Keratinocyte (primary cell): ENCODE results near the gene ATP1B2. TPM values are rescaled to one million over a fixed set of nuclear protein-coding genes. Genes with fewer than 3 reads are reported as not detected.

Experiments
- DNase-seq: peaks from one replicate; pipeline ENCODE4 v3.0.0-alpha.2; 2011; ENCODE audit warnings: low read depth, missing footprints, low spot score
- FAIRE-seq: peaks from 2 replicates; lab custom pipeline; 2011; peaks lifted over from hg19 to GRCh38; lab: Jason Lieb, UNC
- H2AFZ ChIP-seq: 2 replicates; pipeline ENCODE4 v1.6.0; 2012; ENCODE audit warnings: low read length, control low read depth, inconsistent platforms; ENCODE audit not compliant: control insufficient read depth
- H3K27ac ChIP-seq: 2 replicates; pipeline ENCODE4 v1.5.1; 2011; ENCODE audit warnings: low read length; ENCODE audit not compliant: control insufficient read depth, insufficient read depth
- H3K27me3 ChIP-seq: 3 replicates; pipeline ENCODE4 v1.6.0; 2011; ENCODE audit warnings: low read length; ENCODE audit not compliant: control insufficient read depth, insufficient read depth; ENCODE audit errors: extremely low read depth
- H3K36me3 ChIP-seq, 2 experiments: 2 replicates in 1 of 2; 3 replicates in 1 of 2; pipeline ENCODE4 v1.5.1; 2011; ENCODE audit warnings: low read length in 2 of 2, mild to moderate bottlenecking in 1 of 2; ENCODE audit not compliant: control insufficient read depth in 2 of 2, insufficient read depth in 2 of 2; ENCODE audit errors: extremely low read depth in 1 of 2
- H3K4me1 ChIP-seq: 3 replicates; pipeline ENCODE4 v1.5.1; 2011; ENCODE audit warnings: low read length; ENCODE audit not compliant: control insufficient read depth, insufficient read depth; ENCODE audit errors: extremely low read depth
- H3K4me2 ChIP-seq: 3 replicates; pipeline ENCODE4 v1.6.0; 2011; ENCODE audit warnings: low read depth, low read length; ENCODE audit not compliant: control insufficient read depth, insufficient read depth; ENCODE audit errors: extremely low read depth
- H3K4me3 ChIP-seq, 3 experiments: fragments of 200-600 bp in 1 of 3; sonication (generic) in 1 of 3; 2 replicates in 2 of 3; 3 replicates in 1 of 3; pipeline ENCODE4 v1.5.1; 2011 to 2016; ENCODE audit warnings: low read length in 3 of 3, mild to moderate bottlenecking in 3 of 3, control low read depth in 2 of 3, inconsistent platforms in 1 of 3, low read depth in 1 of 3, mixed read lengths in 1 of 3, mixed run types in 1 of 3, moderate library complexity in 1 of 3; ENCODE audit not compliant: control insufficient read depth in 2 of 3, insufficient read depth in 2 of 3; ENCODE audit errors: extremely low read depth in 1 of 3
- H3K79me2 ChIP-seq: 2 replicates; pipeline ENCODE4 v1.6.0; 2012; ENCODE audit warnings: low read length; ENCODE audit not compliant: control insufficient read depth, insufficient read depth
- H3K9ac ChIP-seq: 3 replicates; pipeline ENCODE4 v1.6.0; 2011; ENCODE audit warnings: low read length; ENCODE audit not compliant: control insufficient read depth, insufficient read depth; ENCODE audit errors: extremely low read depth
- H3K9me1 ChIP-seq: 3 replicates; pipeline ENCODE4 v1.6.0; 2011; ENCODE audit warnings: low read length; ENCODE audit not compliant: control insufficient read depth, insufficient read depth; ENCODE audit errors: extremely low read depth
- H3K9me3 ChIP-seq: 2 replicates; pipeline ENCODE4 v1.5.1; 2012; ENCODE audit warnings: low read depth, low read length; ENCODE audit not compliant: control insufficient read depth
- H4K20me1 ChIP-seq: 3 replicates; pipeline ENCODE4 v1.6.0; 2011; ENCODE audit warnings: low read length; ENCODE audit not compliant: control insufficient read depth, insufficient read depth; ENCODE audit errors: extremely low read depth
- EZH2 ChIP-seq: IDR thresholded peaks from one replicate; pipeline ENCODE4 v1.6.1; 2012; ENCODE audit warnings: inconsistent platforms, mild to moderate bottlenecking, low read length, moderate library complexity
- dilution Hi-C: fragments of 300-500 bp; cut with MboI; formaldehyde crosslinking; loops from one replicate; pipeline ENCODE4 v1.7.0; 2020; ENCODE audit warnings: low sequenced_read_pairs; ENCODE audit not compliant: extremely low pct_ligation_motif_present
- polyA plus RNA-seq, 5 experiments: library from polyadenylated mRNA; depleted of rRNA in 3 of 5; stranded (reverse) in 3 of 5; stranded (forward) in 1 of 5; unstranded in 1 of 5; fragments of >200 nt; gene quantifications; 1 replicate in 1 of 5; 2 replicates in 3 of 5; 3 replicates in 1 of 5; pipeline versions ENCODE4 v1.2.1 to v1.2.3, GENCODE V29; 2011 to 2012; ENCODE audit warnings: missing spikeins in 2 of 5, low read depth in 1 of 5, low replicate concordance in 1 of 5
- TF ChIP-seq, protein P1 (sequence below), 3 experiments: IDR thresholded peaks in 1 of 3; conservative IDR thresholded peaks in 1 of 3; optimal IDR thresholded peaks in 1 of 3; 2 replicates in 2 of 3; 3 replicates in 1 of 3; pipeline versions ENCODE3 to v1.5.1; 2011; ENCODE audit warnings: low read length in 3 of 3, mild to moderate bottlenecking in 3 of 3, moderate library complexity in 2 of 3, control low read depth in 1 of 3, inconsistent platforms in 1 of 3; ENCODE audit not compliant: insufficient read depth in 2 of 3; ENCODE audit errors: extremely low read depth in 1 of 3

ATP1B2 gene
- polyA plus RNA-seq, 1 donor (not counting 4 experiments of a cell fraction or from before 2014, with no cell fraction given) = not detected

DNA sequence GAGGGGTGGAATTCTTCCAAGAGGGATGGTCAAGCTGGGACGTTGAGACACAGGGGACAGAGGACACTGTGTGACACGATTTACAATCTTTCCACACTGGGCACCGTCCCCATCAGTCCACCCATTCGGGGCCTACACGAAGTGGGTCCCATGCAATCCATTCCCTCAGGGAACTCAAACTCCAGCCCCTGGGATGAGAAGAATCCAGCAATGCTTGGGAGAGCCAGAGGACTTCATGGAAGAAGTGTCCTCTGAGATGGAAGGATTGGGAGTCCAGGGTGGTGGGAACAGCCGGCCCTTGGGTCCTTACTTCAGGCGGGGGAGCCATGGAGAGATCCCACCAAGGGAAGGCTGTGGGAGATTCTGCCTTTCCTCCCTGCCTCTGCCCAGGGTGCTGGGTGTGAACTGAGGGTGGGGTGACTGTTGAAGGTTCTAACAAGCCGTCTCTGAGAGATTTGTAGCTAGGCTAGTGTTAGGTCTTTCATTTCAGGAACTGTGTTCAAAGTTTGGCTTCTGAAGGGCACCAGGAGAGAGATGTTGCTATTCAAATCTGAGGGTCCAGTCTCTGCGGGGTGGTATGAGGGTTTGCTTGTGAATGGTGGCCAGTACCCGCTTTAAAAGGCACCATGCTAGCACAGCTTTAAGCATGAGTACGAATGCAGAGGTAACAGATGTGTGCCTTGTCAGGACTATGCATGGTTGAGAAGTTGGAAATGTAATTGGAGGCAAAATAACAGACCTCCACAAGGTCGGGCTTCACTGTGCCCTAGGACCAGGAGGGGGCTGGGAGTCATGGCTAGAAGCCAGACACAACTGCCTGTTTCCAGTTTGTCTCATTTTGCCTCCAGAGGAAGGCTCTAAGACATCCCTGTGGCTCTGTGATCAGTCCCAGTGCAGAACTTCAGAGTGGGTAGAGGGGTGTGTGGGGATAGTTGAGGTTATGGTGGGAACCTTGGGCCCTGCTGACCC, 1.9 kb downstream of the ATP1B2 start:
- Histone ChIP-seq H3K27ac (no peak overlapping the region), H3K27me3 (peaks cover 45% of the 10 kb centered on the region)
- no peak for FAIRE-seq

DNA sequence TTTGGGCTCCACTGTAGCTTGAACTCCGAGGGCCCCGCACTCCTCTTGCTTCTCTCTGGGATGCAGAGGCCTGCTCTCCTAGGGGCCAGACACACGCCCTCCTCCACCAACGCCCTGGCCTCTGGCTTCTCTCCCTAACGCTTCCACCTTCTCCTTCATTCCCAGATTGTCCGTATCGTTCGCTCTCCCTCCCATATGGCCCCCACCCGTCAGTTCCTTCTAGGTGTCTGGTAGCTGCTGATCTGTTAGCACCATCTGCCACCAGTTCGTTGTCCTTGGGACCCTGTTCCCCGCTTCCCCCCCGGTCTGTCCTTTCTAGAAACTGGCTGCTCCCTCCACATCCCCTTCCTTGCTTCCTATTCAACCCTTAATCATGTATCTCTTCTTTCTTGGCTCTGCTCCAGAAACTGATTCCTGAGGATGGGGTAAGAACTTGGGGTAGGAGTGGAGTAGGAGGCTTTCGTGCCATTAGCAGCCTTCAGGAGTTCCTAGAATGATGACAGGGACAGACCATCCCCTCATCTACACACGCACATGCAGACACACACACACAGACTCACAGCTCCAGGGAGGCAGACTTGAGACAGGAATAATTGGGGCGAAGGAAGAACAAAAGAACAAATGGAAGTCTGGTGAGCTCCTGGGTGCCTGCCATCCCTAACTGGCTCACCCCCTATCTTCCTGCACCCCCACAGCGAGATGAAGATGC, 4.3 kb downstream of the ATP1B2 start:
- H3K4me3 ChIP-seq = no peak overlapping the region
- FAIRE-seq (no peak), DNase-seq (no peak)
- H3K27ac ChIP-seq = no peak overlapping the region
- no peaks in the 10 kb centered on the region for H3K9me1 ChIP-seq
- TF ChIP-seq, protein P1, sequence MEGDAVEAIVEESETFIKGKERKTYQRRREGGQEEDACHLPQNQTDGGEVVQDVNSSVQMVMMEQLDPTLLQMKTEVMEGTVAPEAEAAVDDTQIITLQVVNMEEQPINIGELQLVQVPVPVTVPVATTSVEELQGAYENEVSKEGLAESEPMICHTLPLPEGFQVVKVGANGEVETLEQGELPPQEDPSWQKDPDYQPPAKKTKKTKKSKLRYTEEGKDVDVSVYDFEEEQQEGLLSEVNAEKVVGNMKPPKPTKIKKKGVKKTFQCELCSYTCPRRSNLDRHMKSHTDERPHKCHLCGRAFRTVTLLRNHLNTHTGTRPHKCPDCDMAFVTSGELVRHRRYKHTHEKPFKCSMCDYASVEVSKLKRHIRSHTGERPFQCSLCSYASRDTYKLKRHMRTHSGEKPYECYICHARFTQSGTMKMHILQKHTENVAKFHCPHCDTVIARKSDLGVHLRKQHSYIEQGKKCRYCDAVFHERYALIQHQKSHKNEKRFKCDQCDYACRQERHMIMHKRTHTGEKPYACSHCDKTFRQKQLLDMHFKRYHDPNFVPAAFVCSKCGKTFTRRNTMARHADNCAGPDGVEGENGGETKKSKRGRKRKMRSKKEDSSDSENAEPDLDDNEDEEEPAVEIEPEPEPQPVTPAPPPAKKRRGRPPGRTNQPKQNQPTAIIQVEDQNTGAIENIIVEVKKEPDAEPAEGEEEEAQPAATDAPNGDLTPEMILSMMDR (optimal IDR thresholded peaks at IDR 0.05 in 1 of 3, IDR thresholded peaks at IDR 0.05 in 1 of 3, conservative IDR thresholded peaks at IDR 0.05 in 1 of 3; ENCODE audit: extremely low read depth in 1 of 3, insufficient read depth in 2 of 3, low read length in 3 of 3) = no peak
- no peak for TF ChIP-seq EZH2
- no peaks in the 10 kb centered on the region for H3K36me3 ChIP-seq
- dilution Hi-C loops = no loop called here
- H3K27me3 ChIP-seq = peaks cover 43% of the 10 kb centered on the region
- peaks cover 4% of the 10 kb centered on the region for H3K4me1 ChIP-seq
- no peaks in the 10 kb centered on the region for H3K9me3 ChIP-seq
- H2AFZ ChIP-seq = no peak overlapping the region
- no peaks in the 10 kb centered on the region for H4K20me1 ChIP-seq
- H3K9ac ChIP-seq = no peak overlapping the region
- H3K4me2 ChIP-seq = no peak overlapping the region
- H3K79me2 ChIP-seq = no peaks in the 10 kb centered on the region

More for the DNA sequence above, 1.9 kb downstream of the ATP1B2 start:
- no peak overlapping the region for H3K9ac ChIP-seq
- peaks cover 4% of the 10 kb centered on the region for H3K4me1 ChIP-seq
- no peaks in the 10 kb centered on the region for H3K79me2 ChIP-seq
- H3K9me1 ChIP-seq = no peaks in the 10 kb centered on the region
- H3K4me2 ChIP-seq = no peak overlapping the region
- dilution Hi-C loops = no loop called here
- H3K36me3 ChIP-seq = no peaks in the 10 kb centered on the region
- no peak overlapping the region for H3K4me3 ChIP-seq
- H2AFZ ChIP-seq = no peak overlapping the region
- DNase-seq = no peak
- TF ChIP-seq, protein P1 (optimal IDR thresholded peaks at IDR 0.05 in 1 of 3, IDR thresholded peaks at IDR 0.05 in 1 of 3, conservative IDR thresholded peaks at IDR 0.05 in 1 of 3; ENCODE audit: extremely low read depth in 1 of 3, insufficient read depth in 2 of 3, low read length in 3 of 3) = no peak
- TF ChIP-seq EZH2 = peak; percentile 33
- H3K9me3 ChIP-seq = no peaks in the 10 kb centered on the region
- no peaks in the 10 kb centered on the region for H4K20me1 ChIP-seq
